ENCODE data around the gene BEND7.

DNA sequence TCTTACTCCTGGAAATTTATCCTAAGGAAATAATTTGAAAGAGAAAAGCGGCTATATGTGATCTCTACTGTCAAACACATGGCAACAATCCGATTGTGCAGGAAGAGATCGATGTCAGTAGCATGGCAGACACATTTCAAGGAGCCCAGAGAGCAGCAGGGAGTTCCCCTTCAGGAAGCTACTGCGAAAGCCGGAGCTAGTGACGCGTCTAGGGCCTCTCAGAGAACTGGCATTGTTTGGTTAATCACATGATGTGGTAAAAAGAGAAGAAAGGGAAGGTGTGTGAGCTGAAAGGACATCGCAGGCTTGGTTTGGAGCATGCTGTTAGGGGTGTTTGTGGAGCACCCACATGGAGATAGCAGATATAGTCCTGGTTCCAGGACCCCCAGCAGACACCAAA is 74.9 kb downstream of the BEND7 start:
- TF ChIP-seq, protein P1, sequence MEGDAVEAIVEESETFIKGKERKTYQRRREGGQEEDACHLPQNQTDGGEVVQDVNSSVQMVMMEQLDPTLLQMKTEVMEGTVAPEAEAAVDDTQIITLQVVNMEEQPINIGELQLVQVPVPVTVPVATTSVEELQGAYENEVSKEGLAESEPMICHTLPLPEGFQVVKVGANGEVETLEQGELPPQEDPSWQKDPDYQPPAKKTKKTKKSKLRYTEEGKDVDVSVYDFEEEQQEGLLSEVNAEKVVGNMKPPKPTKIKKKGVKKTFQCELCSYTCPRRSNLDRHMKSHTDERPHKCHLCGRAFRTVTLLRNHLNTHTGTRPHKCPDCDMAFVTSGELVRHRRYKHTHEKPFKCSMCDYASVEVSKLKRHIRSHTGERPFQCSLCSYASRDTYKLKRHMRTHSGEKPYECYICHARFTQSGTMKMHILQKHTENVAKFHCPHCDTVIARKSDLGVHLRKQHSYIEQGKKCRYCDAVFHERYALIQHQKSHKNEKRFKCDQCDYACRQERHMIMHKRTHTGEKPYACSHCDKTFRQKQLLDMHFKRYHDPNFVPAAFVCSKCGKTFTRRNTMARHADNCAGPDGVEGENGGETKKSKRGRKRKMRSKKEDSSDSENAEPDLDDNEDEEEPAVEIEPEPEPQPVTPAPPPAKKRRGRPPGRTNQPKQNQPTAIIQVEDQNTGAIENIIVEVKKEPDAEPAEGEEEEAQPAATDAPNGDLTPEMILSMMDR (IDR thresholded peaks at IDR 0.05; ENCODE audit: insufficient read depth, low read length): no peak
- no peak for TF ChIP-seq POLR2AphosphoS5 (IDR thresholded peaks at IDR 0.05; ENCODE audit: low read depth)
- TF ChIP-seq, protein P2, sequence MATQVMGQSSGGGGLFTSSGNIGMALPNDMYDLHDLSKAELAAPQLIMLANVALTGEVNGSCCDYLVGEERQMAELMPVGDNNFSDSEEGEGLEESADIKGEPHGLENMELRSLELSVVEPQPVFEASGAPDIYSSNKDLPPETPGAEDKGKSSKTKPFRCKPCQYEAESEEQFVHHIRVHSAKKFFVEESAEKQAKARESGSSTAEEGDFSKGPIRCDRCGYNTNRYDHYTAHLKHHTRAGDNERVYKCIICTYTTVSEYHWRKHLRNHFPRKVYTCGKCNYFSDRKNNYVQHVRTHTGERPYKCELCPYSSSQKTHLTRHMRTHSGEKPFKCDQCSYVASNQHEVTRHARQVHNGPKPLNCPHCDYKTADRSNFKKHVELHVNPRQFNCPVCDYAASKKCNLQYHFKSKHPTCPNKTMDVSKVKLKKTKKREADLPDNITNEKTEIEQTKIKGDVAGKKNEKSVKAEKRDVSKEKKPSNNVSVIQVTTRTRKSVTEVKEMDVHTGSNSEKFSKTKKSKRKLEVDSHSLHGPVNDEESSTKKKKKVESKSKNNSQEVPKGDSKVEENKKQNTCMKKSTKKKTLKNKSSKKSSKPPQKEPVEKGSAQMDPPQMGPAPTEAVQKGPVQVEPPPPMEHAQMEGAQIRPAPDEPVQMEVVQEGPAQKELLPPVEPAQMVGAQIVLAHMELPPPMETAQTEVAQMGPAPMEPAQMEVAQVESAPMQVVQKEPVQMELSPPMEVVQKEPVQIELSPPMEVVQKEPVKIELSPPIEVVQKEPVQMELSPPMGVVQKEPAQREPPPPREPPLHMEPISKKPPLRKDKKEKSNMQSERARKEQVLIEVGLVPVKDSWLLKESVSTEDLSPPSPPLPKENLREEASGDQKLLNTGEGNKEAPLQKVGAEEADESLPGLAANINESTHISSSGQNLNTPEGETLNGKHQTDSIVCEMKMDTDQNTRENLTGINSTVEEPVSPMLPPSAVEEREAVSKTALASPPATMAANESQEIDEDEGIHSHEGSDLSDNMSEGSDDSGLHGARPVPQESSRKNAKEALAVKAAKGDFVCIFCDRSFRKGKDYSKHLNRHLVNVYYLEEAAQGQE (IDR thresholded peaks at IDR 0.05; ENCODE audit: insufficient replicate concordance, low read depth): no peak
- TF ChIP-seq GABPA (IDR thresholded peaks at IDR 0.05; ENCODE audit: low read depth): no peak
- no peak for TF ChIP-seq SPI1 (IDR thresholded peaks at IDR 0.05; ENCODE audit: borderline replicate concordance, low read depth)
